Fibroblast of lung (primary cell): Measurements from ENCODE around the gene TENM4. TPM values are rescaled to one million over a fixed set of nuclear protein-coding genes. Genes with fewer than 3 reads are reported as not detected.

Source experiments
- DNase-seq, 2 donors: peaks; one replicate each; pipeline versions ENCODE4 v3.0.0 to v3.0.0-alpha.2; 2010; ENCODE audit warnings: low read depth in 2 of 2
- H2AFZ ChIP-seq: 2 replicates; pipeline ENCODE4 v1.5.1; 2012; ENCODE audit warnings: low read length, control low read depth, inconsistent platforms
- H3K27ac ChIP-seq: 2 replicates; pipeline ENCODE4 v1.5.1; 2011; ENCODE audit warnings: low read length, control low read depth; ENCODE audit not compliant: insufficient read depth
- H3K27me3 ChIP-seq: 2 replicates; pipeline ENCODE4 v1.5.1; 2011; ENCODE audit warnings: mild to moderate bottlenecking, low read length; ENCODE audit not compliant: control insufficient read depth, insufficient read depth
- H3K36me3 ChIP-seq: 2 replicates; pipeline ENCODE4 v1.5.1; 2011; ENCODE audit warnings: low read length; ENCODE audit not compliant: control insufficient read depth, insufficient read depth
- H3K4me1 ChIP-seq: 2 replicates; pipeline ENCODE4 v1.5.1; 2011; ENCODE audit warnings: low read length; ENCODE audit not compliant: control insufficient read depth, insufficient read depth; ENCODE audit errors: extremely low read depth
- H3K4me2 ChIP-seq: 2 replicates; pipeline ENCODE4 v1.5.1; 2011; ENCODE audit warnings: low read length, control low read depth; ENCODE audit not compliant: insufficient read depth; ENCODE audit errors: extremely low read depth
- H3K4me3 ChIP-seq, 4 experiments: fragments of 200-600 bp in 1 of 4; sonication (generic) in 1 of 4; replicated peaks in 1 of 4; 2 replicates each; pipeline ENCODE4 v1.5.1; 2011 to 2016; ENCODE audit warnings: low read length in 4 of 4, low read depth in 3 of 4, mild to moderate bottlenecking in 3 of 4, control low read depth in 2 of 4, inconsistent platforms in 1 of 4, mixed read lengths in 1 of 4; ENCODE audit not compliant: insufficient read depth in 1 of 4; ENCODE audit errors: control extremely low read depth in 1 of 4
- H3K79me2 ChIP-seq: 2 replicates; pipeline ENCODE4 v1.5.1; 2012; ENCODE audit warnings: mild to moderate bottlenecking, low read length, inconsistent platforms; ENCODE audit not compliant: control insufficient read depth, insufficient read depth
- H3K9ac ChIP-seq: 2 replicates; pipeline ENCODE4 v1.5.1; 2011; ENCODE audit warnings: mild to moderate bottlenecking, low read length, control low read depth; ENCODE audit not compliant: insufficient read depth
- H3K9me3 ChIP-seq: 2 replicates; pipeline ENCODE4 v1.5.1; 2012; ENCODE audit warnings: low read depth, low read length; ENCODE audit not compliant: control insufficient read depth, insufficient read depth
- H4K20me1 ChIP-seq: 2 replicates; pipeline ENCODE4 v1.5.1; 2011; ENCODE audit warnings: low read length; ENCODE audit not compliant: control insufficient read depth, insufficient read depth; ENCODE audit errors: extremely low read depth
- CTCF ChIP-seq, 2 donors: IDR thresholded peaks in 1 of 2; conservative IDR thresholded peaks in 1 of 2; 1 replicate in 1 of 2; 2 replicates in 1 of 2; pipeline ENCODE4 v1.5.1; 2011 to 2012; ENCODE audit warnings: low read length in 2 of 2, control low read depth in 1 of 2, inconsistent platforms in 1 of 2, low read depth in 1 of 2, mild to moderate bottlenecking in 1 of 2
- EZH2 ChIP-seq: IDR thresholded peaks from 2 replicates; pipeline ENCODE4 v1.5.1; 2012; ENCODE audit warnings: low read length, control low read depth, mild to moderate bottlenecking; ENCODE audit errors: missing control alignments
- polyA plus RNA-seq, 2 donors: library from polyadenylated mRNA; depleted of rRNA in 1 of 2; stranded (reverse) in 1 of 2; unstranded in 1 of 2; fragments of >200 nt; gene quantifications; 2 replicates each; pipeline ENCODE4 v1.2.1, GENCODE V29; 2011 to 2012; ENCODE audit warnings: missing spikeins in 1 of 2
- total RNA-seq: library from RNA; depleted of rRNA; stranded (reverse); fragments of >200 nt; gene quantifications from 2 replicates; pipeline ENCODE4 v1.2.1, GENCODE V29; 2014

The TENM4 gene
- total and polyA plus RNA-seq, 2 donors (not counting 1 experiment from before 2014, with no cell fraction given): 4.6 to 48.4 TPM

- no peak for TF ChIP-seq EZH2
- no peak for TF ChIP-seq CTCF (conservative IDR thresholded peaks at IDR 0.05 in 1 of 2, IDR thresholded peaks at IDR 0.05 in 1 of 2; ENCODE audit: low read depth in 1 of 2, low read length in 2 of 2)
- H3K27ac ChIP-seq: no peak overlapping the region
- H3K9me3 ChIP-seq: no peaks in the 10 kb centered on the region
- no peak overlapping the region for H2AFZ ChIP-seq
- H3K27me3 ChIP-seq: no peaks in the 10 kb centered on the region
- no peak overlapping the region for H3K9ac ChIP-seq
- H3K36me3 ChIP-seq: no peaks in the 10 kb centered on the region
- no peaks in the 10 kb centered on the region for H4K20me1 ChIP-seq
- peaks cover 8% of the 10 kb centered on the region for H3K4me1 ChIP-seq
- no peak overlapping the region for H3K4me2 ChIP-seq
- peak in 1 of 2 donors; percentile 65 for DNase-seq
- H3K4me3 ChIP-seq: no peak overlapping the region
- H3K79me2 ChIP-seq: no peaks in the 10 kb centered on the region
These were observed 191.4 kb downstream of the TENM4 start for GRCh38 chr11:79249295-79249993.

GRCh38 chr11:79244798-79245197 is 196.0 kb downstream of the TENM4 start:
- Histone ChIP-seq H3K4me1 (peaks cover 18% of the 10 kb centered on the region), H3K4me3 (no peak overlapping the region), H3K27me3 (no peaks in the 10 kb centered on the region), H2AFZ (no peak overlapping the region), H3K9me3 (no peaks in the 10 kb centered on the region), H3K9ac (no peak overlapping the region), H3K36me3 (no peaks in the 10 kb centered on the region), H4K20me1 (no peaks in the 10 kb centered on the region), H3K79me2 (no peaks in the 10 kb centered on the region), H3K4me2 (peak overlapping the region; percentile 62), H3K27ac (peak overlapping the region; percentile 74)
- DNase-seq: no peak
- no peak for TF ChIP-seq CTCF (conservative IDR thresholded peaks at IDR 0.05 in 1 of 2, IDR thresholded peaks at IDR 0.05 in 1 of 2; ENCODE audit: low read depth in 1 of 2, low read length in 2 of 2)
- TF ChIP-seq EZH2: no peak

- no peak overlapping the region for H3K9ac ChIP-seq
- H3K27ac ChIP-seq: peak overlapping the region; percentile 83
- no peaks in the 10 kb centered on the region for H3K27me3 ChIP-seq
- DNase-seq: peak; percentile 95
- H3K9me3 ChIP-seq: no peaks in the 10 kb centered on the region
- no peaks in the 10 kb centered on the region for H4K20me1 ChIP-seq
- H3K4me3 ChIP-seq: no peak overlapping the region
- peak overlapping the region; percentile 66 for H3K4me2 ChIP-seq
- peaks cover 18% of the 10 kb centered on the region for H3K4me1 ChIP-seq
- H2AFZ ChIP-seq: no peak overlapping the region
- no peaks in the 10 kb centered on the region for H3K79me2 ChIP-seq
- no peaks in the 10 kb centered on the region for H3K36me3 ChIP-seq
- no peak for TF ChIP-seq CTCF (conservative IDR thresholded peaks at IDR 0.05 in 1 of 2, IDR thresholded peaks at IDR 0.05 in 1 of 2; ENCODE audit: low read depth in 1 of 2, low read length in 2 of 2)
- TF ChIP-seq EZH2: no peak
These were observed 196.5 kb downstream of the TENM4 start for GRCh38 chr11:79244241-79244772.
